SK-N-DZ (cell line): ENCODE data around the gene LGMN.

Source experiments
- DNase-seq: peaks from one replicate; pipeline ENCODE4 v3.0.0-alpha.2; 2015; ENCODE audit warnings: low spot score

LGMN gene

GRCh38 chr14:92654239-92654901 is 94.1 kb downstream of the LGMN start:
- no peak for DNase-seq
